MM.1S (cell line): ENCODE data around the gene THSD7B.

Source experiments
- CTCF ChIP-seq: fragments of 300-600 bp; sonication (generic); IDR thresholded peaks from 2 replicates; pipeline ENCODE4 v1.5.1; 2016; ENCODE audit warnings: antibody characterized with exemption, low read length, mixed read lengths
- EZH2 ChIP-seq: fragments of 300-600 bp; sonication (generic); optimal IDR thresholded peaks from 2 replicates; pipeline ENCODE3; 2017; ENCODE audit warnings: low read depth, mild to moderate bottlenecking, antibody characterized with exemption, low read length, mixed read lengths
- EZH2phosphoT487 ChIP-seq: fragments of 300-600 bp; sonication (generic); IDR thresholded peaks from 2 replicates; pipeline ENCODE4 v1.6.1; 2018; ENCODE audit warnings: antibody characterized with exemption, low read length

GRCh38 chr2:137700681-137701080 is 935.3 kb downstream of the THSD7B start:
- TF ChIP-seq CTCF (no peak), EZH2 (no peak), EZH2phosphoT487 (no peak)
